Effector memory CD4-positive, alpha-beta T cell (primary cell): ENCODE results near the gene LCMT2.

ENCODE experiments used
- DNase-seq, 3 donors: peaks; one replicate each; pipeline ENCODE4 v3.0.0-alpha.2; 2020
- H3K27ac ChIP-seq: 2 replicates; pipeline ENCODE4 v1.7.0; 2013; ENCODE audit warnings: mild to moderate bottlenecking, low read length, moderate library complexity; ENCODE audit not compliant: insufficient read depth, poor library complexity, severe bottlenecking
- H3K27me3 ChIP-seq: replicated peaks from 2 replicates; pipeline ENCODE4 v1.7.0; 2013; ENCODE audit warnings: mild to moderate bottlenecking, low read length; ENCODE audit not compliant: insufficient read depth, control insufficient read depth, poor library complexity, severe bottlenecking
- H3K36me3 ChIP-seq: 2 replicates; pipeline ENCODE4 v1.7.0; 2013; ENCODE audit warnings: mild to moderate bottlenecking, low read length, moderate library complexity; ENCODE audit not compliant: control insufficient read depth, insufficient read depth
- H3K4me1 ChIP-seq: 2 replicates; pipeline ENCODE4 v1.7.0; 2013; ENCODE audit warnings: low read length, mild to moderate bottlenecking; ENCODE audit not compliant: control insufficient read depth, insufficient read depth, poor library complexity, severe bottlenecking
- H3K4me3 ChIP-seq: 2 replicates; pipeline ENCODE4 v1.7.0; 2013; ENCODE audit warnings: low read length, low read depth, mild to moderate bottlenecking; ENCODE audit not compliant: insufficient read depth, poor library complexity, severe bottlenecking
- H3K9me3 ChIP-seq: 2 replicates; pipeline ENCODE4 v1.7.0; 2013; ENCODE audit warnings: mild to moderate bottlenecking, low read length, moderate library complexity; ENCODE audit not compliant: control insufficient read depth
- total RNA-seq, 3 donors: gene quantifications; one replicate each; lab custom pipeline; 2026; lab: John Stamatoyannopoulos, UW

Gene LCMT2
- 22.3 to 28.9 (median 22.7) reads per million in 3 donors for total RNA-seq

- peak; percentile 81 to 87 (median 82) for DNase-seq
- H3K9me3 ChIP-seq = no peaks in the 10 kb centered on the region
- peak within 1 kb of the TSS; percentile 76 for H3K4me3 ChIP-seq
- H3K36me3 ChIP-seq = no peaks in the 10 kb centered on the region
- H3K4me1 ChIP-seq = peaks cover 13% of the 10 kb centered on the region
- peak within 1 kb of the TSS; percentile 95 for H3K27ac ChIP-seq
- no peaks in the 10 kb centered on the region for H3K27me3 ChIP-seq
Measured at GRCh38 chr15:43329960-43330779, at the start of gene LCMT2. Gene LCMT2, minus strand, starts transcription at chr15:43330573. Its CDS starts 84 bp downstream, at chr15:43330489.

DNA sequence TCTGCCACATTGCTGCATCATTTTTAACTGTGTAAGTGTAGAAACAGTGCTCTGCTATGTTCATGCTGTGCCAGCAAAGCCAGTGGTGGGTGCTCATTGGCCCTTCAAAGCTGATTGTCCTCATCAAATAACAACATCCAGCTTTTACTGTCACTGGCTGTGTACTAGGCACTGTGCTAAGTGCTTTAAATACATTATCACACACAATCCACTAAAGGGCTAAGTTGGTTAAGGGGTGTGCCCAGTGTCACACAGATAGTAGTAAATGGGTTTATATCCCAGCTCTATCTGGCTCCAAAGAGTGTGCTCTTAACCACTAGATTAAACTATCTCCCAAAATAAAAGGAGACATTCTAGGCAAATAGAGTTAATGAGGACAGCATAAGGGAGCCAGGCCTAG is 48.2 kb upstream of the LCMT2 start:
- no peaks in the 10 kb centered on the region for H3K9me3 ChIP-seq
- H3K4me1 ChIP-seq = no peaks in the 10 kb centered on the region
- H3K27ac ChIP-seq = no peak overlapping the region
- no peaks in the 10 kb centered on the region for H3K27me3 ChIP-seq
- peaks cover 35% of the 10 kb centered on the region for H3K36me3 ChIP-seq
- no peak for DNase-seq
- no peak overlapping the region for H3K4me3 ChIP-seq

- Histone ChIP-seq H3K36me3 (peaks cover 21% of the 10 kb centered on the region), H3K27me3 (no peaks in the 10 kb centered on the region), H3K27ac (no peak overlapping the region), H3K4me1 (peaks cover 7% of the 10 kb centered on the region), H3K9me3 (no peaks in the 10 kb centered on the region), H3K4me3 (no peak overlapping the region)
- DNase-seq = peak in 1 of 3 donors; percentile 7
Measured at GRCh38 chr15:43376017-43376705, 45.8 kb upstream of the LCMT2 start.

DNA sequence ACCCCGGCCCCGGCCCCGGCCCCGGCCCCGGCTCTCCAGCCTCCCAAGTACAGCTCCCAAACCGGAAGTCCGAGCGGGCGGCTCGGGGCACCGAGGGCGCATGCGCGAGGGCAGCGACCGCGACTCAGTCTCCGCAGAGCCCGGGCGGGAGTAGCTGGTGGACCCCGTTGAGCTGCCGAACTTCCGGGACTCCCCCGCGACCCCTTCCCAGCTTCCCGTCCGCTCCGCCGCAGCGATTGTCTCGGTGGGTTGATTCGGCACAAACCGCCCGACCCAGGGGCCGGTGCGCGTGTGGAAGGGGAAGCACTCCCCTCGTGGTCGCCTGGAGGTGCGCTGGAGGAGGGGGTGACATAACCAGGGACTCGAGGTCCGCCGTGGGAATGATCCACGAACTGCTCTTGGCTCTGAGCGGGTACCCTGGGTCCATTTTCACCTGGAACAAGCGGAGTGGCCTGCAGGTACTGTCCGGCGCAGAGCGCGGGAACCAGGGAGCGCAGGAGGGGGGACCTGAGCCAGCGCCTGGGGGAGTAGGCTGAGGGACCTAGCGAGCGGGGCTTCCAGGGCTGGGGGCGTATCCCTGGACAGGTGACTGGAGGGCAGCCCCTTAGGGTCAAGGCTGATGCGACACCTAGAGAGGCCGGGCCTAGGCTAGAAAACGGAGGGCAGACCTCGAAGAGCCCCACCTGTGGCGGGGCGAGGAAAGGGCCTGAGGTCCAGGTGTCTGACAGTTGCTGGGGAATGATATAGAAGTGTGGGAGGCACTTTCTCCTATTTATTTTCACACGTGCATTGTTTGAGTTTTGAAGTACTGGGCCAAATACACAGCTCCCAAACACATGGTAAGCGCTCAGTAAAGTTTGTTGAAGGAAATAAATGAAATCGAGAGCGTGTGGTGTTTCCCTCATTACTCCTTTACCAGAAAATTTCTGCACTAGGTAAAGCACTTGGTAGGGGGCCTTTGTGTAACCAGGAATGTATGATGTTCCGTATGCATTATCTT is 40.9 kb upstream of the LCMT2 start, which contains the start of the genes TUBGCP4 and ZSCAN29:
TUBGCP4 (plus strand) TSS at position 127 of the 1,000 bp plus-strand sequence; CDS start at position 381, 254 bp downstream.
ZSCAN29 (minus strand) TSS at position 69 of the 1,000 bp plus-strand sequence. CDS start 1,130 bp downstream, outside the sequence.
- no peaks in the 10 kb centered on the region for H3K27me3 ChIP-seq
- H3K27ac ChIP-seq = peak within 1 kb of the TSS; percentile 59
- peak within 1 kb of the TSS; percentile 81 for H3K4me3 ChIP-seq
- no peaks in the 10 kb centered on the region for H3K9me3 ChIP-seq
- H3K4me1 ChIP-seq = peaks cover 7% of the 10 kb centered on the region
- peak; percentile 49 to 70 (median 52) for DNase-seq
- peaks cover 6% of the 10 kb centered on the region for H3K36me3 ChIP-seq

GRCh38 chr15:43370310-43370974 is 40.1 kb upstream of the LCMT2 start:
- DNase-seq = no peak
- Histone ChIP-seq H3K36me3 (peaks cover 6% of the 10 kb centered on the region), H3K4me1 (peaks cover 7% of the 10 kb centered on the region), H3K4me3 (peak overlapping the region; percentile 81), H3K27me3 (no peaks in the 10 kb centered on the region), H3K9me3 (no peaks in the 10 kb centered on the region), H3K27ac (peak overlapping the region; percentile 59)

GRCh38 chr15:43361313-43361903 is 31.0 kb upstream of the LCMT2 start:
- Histone ChIP-seq H3K27me3 (no peaks in the 10 kb centered on the region), H3K4me3 (no peak overlapping the region), H3K27ac (no peak overlapping the region), H3K9me3 (peaks cover 15% of the 10 kb centered on the region), H3K36me3 (peaks cover 9% of the 10 kb centered on the region), H3K4me1 (no peaks in the 10 kb centered on the region)
- no peak for DNase-seq

- Histone ChIP-seq H3K9me3 (peaks cover 15% of the 10 kb centered on the region), H3K4me1 (no peaks in the 10 kb centered on the region), H3K27ac (no peak overlapping the region), H3K36me3 (peaks cover 9% of the 10 kb centered on the region), H3K27me3 (no peaks in the 10 kb centered on the region), H3K4me3 (no peak overlapping the region)
- no peak for DNase-seq
Measured at GRCh38 chr15:43360821-43361220, 30.4 kb upstream of the LCMT2 start.

- Histone ChIP-seq H3K27ac (no peak overlapping the region), H3K4me3 (no peak overlapping the region), H3K36me3 (peaks cover 6% of the 10 kb centered on the region)
Measured at GRCh38 chr15:43352693-43353382, 22.5 kb upstream of the LCMT2 start.

More at GRCh38 chr15:43352693-43353382, 22.5 kb upstream of the LCMT2 start:
- Histone ChIP-seq H3K4me1 (no peaks in the 10 kb centered on the region), H3K27me3 (no peaks in the 10 kb centered on the region), H3K9me3 (no peaks in the 10 kb centered on the region)
- DNase-seq = no peak
